Transverse colon (tissue), 3 donors: ENCODE results near the gene RIN2.

ENCODE experiments used
- EP300 ChIP-seq: sonication (generic); formaldehyde crosslinking; IDR thresholded peaks from one replicate; pipeline ENCODE4 v1.6.1; 2017; ENCODE audit warnings: antibody characterized with exemption, low read depth
- TF ChIP-seq, protein P1 (sequence below), 5 experiments: fragments of 200-600 bp in 3 of 5; fragments of 450-650 bp in 2 of 5; sonication (generic) in 3 of 5; IDR thresholded peaks; 1 replicate in 2 of 5; 2 replicates in 3 of 5; pipeline ENCODE4 v1.5.1; 2016 to 2017; ENCODE audit warnings: antibody characterized with exemption in 5 of 5, inconsistent platforms in 3 of 5, mild to moderate bottlenecking in 2 of 5, moderate library complexity in 1 of 5

DNA sequence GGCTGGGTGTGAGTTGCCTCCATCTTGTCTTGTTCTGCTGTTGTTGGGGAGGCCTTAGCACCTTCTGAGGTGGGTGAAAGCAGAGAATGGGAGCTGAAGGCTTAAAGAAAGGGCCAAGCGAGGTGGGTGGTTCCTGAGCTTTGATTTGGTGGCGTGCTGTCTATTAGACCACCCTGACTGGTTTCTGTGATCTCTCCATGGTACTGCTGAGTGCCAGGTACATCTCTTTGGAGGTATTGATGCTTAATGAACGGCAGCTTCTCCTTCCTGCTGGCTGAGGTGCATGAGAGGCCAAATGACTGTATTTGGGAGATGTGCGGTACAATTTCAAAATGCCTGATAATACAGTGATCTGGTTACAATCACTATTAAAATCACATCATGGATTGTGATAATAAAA, 15.4 kb downstream of the RIN2 start:
- TF ChIP-seq, protein P1, sequence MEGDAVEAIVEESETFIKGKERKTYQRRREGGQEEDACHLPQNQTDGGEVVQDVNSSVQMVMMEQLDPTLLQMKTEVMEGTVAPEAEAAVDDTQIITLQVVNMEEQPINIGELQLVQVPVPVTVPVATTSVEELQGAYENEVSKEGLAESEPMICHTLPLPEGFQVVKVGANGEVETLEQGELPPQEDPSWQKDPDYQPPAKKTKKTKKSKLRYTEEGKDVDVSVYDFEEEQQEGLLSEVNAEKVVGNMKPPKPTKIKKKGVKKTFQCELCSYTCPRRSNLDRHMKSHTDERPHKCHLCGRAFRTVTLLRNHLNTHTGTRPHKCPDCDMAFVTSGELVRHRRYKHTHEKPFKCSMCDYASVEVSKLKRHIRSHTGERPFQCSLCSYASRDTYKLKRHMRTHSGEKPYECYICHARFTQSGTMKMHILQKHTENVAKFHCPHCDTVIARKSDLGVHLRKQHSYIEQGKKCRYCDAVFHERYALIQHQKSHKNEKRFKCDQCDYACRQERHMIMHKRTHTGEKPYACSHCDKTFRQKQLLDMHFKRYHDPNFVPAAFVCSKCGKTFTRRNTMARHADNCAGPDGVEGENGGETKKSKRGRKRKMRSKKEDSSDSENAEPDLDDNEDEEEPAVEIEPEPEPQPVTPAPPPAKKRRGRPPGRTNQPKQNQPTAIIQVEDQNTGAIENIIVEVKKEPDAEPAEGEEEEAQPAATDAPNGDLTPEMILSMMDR (IDR thresholded peaks at IDR 0.05): no peak
- no peak for TF ChIP-seq EP300
